VCaP (cell line): Measurements from ENCODE around the gene FREM2.

Experiments used
- H3K27ac ChIP-seq: fragments of 450-650 bp; 2 replicates; pipeline ENCODE4 v1.5.1; 2017
- TF ChIP-seq, protein P1 (sequence below): fragments of 450-650 bp; conservative IDR thresholded peaks from 2 replicates; pipeline ENCODE4 v1.5.1; 2017; ENCODE audit warnings: mild to moderate bottlenecking, moderate library complexity

The FREM2 gene

GRCh38 chr13:38759390-38759789, 72.5 kb downstream of the FREM2 start:
- TF ChIP-seq, protein P1, sequence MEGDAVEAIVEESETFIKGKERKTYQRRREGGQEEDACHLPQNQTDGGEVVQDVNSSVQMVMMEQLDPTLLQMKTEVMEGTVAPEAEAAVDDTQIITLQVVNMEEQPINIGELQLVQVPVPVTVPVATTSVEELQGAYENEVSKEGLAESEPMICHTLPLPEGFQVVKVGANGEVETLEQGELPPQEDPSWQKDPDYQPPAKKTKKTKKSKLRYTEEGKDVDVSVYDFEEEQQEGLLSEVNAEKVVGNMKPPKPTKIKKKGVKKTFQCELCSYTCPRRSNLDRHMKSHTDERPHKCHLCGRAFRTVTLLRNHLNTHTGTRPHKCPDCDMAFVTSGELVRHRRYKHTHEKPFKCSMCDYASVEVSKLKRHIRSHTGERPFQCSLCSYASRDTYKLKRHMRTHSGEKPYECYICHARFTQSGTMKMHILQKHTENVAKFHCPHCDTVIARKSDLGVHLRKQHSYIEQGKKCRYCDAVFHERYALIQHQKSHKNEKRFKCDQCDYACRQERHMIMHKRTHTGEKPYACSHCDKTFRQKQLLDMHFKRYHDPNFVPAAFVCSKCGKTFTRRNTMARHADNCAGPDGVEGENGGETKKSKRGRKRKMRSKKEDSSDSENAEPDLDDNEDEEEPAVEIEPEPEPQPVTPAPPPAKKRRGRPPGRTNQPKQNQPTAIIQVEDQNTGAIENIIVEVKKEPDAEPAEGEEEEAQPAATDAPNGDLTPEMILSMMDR = no peak
- no peak overlapping the region for H3K27ac ChIP-seq

- TF ChIP-seq, protein P1 = peak; percentile 83
These were observed 76.8 kb downstream of the FREM2 start for GRCh38 chr13:38763446-38764381.

GRCh38 chr13:38766799-38767198, 79.9 kb downstream of the FREM2 start:
- TF ChIP-seq, protein P1 = no peak
- H3K27ac ChIP-seq = no peak overlapping the region

More at GRCh38 chr13:38763446-38764381, 76.8 kb downstream of the FREM2 start:
- H3K27ac ChIP-seq = peak overlapping the region; percentile 33

GRCh38 chr13:38767506-38768265, 80.8 kb downstream of the FREM2 start:
- no peak overlapping the region for H3K27ac ChIP-seq
- TF ChIP-seq, protein P1 = no peak

DNA sequence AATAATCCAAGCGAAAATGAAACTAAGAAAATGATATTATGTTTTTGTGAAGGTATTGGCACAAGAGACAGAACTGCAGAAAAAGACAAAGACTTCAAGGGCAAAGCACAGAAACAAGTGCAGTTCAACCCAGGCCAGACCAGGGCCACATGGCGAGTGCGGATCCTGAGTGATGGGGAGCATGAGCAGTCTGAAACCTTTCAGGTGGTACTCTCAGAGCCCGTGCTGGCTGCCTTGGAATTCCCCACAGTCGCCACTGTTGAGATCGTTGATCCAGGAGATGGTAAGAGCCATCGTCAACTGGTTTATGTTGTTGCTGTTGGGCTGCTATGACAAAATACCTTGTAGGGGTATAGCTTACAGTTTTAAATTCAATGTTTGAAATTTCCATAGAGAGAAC, 82.6 kb downstream of the FREM2 start:
- TF ChIP-seq, protein P1 = no peak
- H3K27ac ChIP-seq = no peak overlapping the region

DNA sequence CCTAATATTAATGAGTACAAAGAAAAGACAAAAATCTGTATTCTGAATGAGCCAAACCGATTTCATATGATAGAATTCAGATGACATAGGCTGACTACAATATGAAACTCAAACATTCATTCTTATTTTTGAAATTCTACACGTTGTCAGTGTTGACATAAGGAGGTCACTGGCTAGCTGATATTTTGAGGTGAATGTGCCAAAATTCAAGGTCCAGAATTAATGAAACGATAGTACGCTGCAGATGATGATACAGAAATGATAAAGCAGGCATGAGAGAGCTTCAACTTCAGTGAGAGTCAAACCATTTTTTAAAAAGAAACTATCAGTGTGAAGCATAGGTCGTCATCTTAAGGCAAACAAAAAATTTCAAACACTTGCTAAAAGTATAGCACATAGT, 88.2 kb downstream of the FREM2 start:
- TF ChIP-seq, protein P1 = no peak
- H3K27ac ChIP-seq = no peak overlapping the region
